ENCODE data around the gene DNAH9.

- TF ChIP-seq CTCF (IDR thresholded peaks at IDR 0.05; ENCODE audit: poor library complexity, severe bottlenecking) (no peak), RAD21 (conservative IDR thresholded peaks at IDR 0.05) (no peak)
Measured at GRCh38 chr17:11772031-11772430, 173.8 kb downstream of the DNAH9 start.

Measured in neural cell (in vitro differentiated cells).